22Rv1 (cell line): ENCODE data around the gene NEDD4L.

Source experiments
- H3K27ac ChIP-seq: fragments of 450-650 bp; 2 replicates; pipeline ENCODE4 v1.5.1; 2017
- CTCF ChIP-seq: fragments of 450-650 bp; IDR thresholded peaks from 2 replicates; pipeline ENCODE4 v1.5.1; 2017; ENCODE audit warnings: mild to moderate bottlenecking
- ZFX ChIP-seq: fragments of 450-650 bp; IDR thresholded peaks from 2 replicates; pipeline ENCODE4 v1.6.1; 2017; ENCODE audit warnings: antibody characterized with exemption, borderline replicate concordance

Gene NEDD4L

GRCh38 chr18:58146099-58146498, 102.1 kb downstream of the NEDD4L start:
- no peak overlapping the region for H3K27ac ChIP-seq
- TF ChIP-seq CTCF (no peak), ZFX (no peak)

DNA sequence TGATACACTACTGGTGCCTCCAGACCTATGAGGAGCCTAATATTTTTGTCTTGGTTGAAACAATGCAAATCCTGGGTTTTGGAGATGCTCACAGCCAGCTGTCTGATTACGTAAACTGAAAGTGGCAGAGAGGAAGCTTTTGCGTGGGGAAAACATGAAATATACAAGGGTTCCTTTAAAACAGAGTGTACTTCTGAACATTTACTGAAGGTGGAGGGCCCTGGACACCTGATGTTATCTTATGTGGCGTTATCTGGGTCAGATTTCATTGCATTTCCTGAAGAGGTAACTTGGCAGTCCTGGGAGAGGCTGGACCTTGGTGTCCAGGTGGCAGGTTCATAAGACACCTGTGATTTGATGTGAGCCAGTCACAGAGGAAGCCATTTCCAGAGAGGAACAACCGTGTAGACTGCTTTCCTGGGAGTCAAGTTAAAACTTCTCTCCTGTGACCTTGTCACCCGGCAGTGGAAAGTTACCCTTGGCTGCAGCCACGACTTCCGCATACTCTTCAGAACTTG, 105.0 kb downstream of the NEDD4L start:
- TF ChIP-seq ZFX (no peak), CTCF (no peak)
- H3K27ac ChIP-seq, result peak overlapping the region; percentile 60

GRCh38 chr18:58150772-58151171, 106.7 kb downstream of the NEDD4L start:
- H3K27ac ChIP-seq, result no peak overlapping the region

DNA sequence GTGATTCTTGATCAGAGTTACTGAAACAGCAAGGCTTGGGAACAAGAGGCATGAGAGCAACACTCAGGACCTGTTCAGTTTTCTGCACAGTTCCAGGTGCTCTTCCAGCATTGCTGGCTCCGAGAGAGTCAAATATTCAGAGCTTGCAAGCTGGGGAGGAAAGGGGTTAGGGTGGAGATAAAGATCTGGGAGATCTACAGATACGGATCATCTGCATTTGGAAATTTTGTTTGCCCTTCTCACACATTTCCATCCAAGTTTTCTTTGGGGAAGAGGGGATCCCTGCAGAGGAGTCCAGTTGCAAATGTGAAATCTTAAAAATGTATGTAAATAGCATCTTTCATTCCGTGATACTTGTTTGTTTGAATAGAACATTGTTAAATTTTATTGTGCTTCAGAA, 108.2 kb downstream of the NEDD4L start:
- TF ChIP-seq ZFX (no peak), CTCF (no peak)
- H3K27ac ChIP-seq, result no peak overlapping the region

More at GRCh38 chr18:58150772-58151171, 106.7 kb downstream of the NEDD4L start:
- TF ChIP-seq ZFX (no peak), CTCF (no peak)

GRCh38 chr18:58152891-58153290, 108.9 kb downstream of the NEDD4L start:
- TF ChIP-seq ZFX (no peak), CTCF (no peak)
- H3K27ac ChIP-seq, result no peak overlapping the region

DNA sequence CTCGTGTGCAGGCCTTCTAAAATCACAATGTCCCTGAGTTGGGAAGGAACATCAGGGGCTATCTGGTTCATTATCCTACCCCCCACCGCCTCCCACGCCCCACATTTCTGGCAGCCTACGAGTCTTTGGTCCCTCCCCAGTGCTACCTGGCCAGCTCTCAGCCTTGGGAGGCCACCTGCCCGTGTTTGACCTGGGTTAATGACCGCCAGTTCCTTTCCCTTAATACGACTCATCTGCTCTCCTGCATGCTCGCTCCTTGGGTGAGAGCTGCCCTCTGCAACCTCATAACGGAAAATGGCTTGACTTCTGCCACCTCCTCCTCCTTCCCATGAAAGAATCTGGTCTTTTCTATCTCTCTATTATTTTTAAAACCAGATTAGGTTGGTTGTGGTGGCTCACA, 112.5 kb downstream of the NEDD4L start:
- no peak overlapping the region for H3K27ac ChIP-seq
- no peak for TF ChIP-seq CTCF

- H3K27ac ChIP-seq, result no peak overlapping the region
These were observed 113.2 kb downstream of the NEDD4L start for GRCh38 chr18:58157237-58157636.

More at GRCh38 chr18:58157237-58157636, 113.2 kb downstream of the NEDD4L start:
- TF ChIP-seq CTCF, result no peak
- no peak for TF ChIP-seq ZFX
